AG04449 (cell line): Measurements from ENCODE around the gene PGPEP1.

ENCODE experiments used
- CTCF ChIA-PET: fragments of 350-600 bp; formaldehyde crosslinking; extraction: SDS; loops from one replicate; lab custom pipeline; 2021; ENCODE audit warnings: antibody characterized with exemption; lab: Yijun Ruan, JAX
- POLR2A ChIA-PET: fragments of 400-600, 350-600 bp; formaldehyde crosslinking; extraction: SDS; loops from one replicate; lab custom pipeline; 2020; ENCODE audit warnings: antibody characterized with exemption, inconsistent platforms; lab: Yijun Ruan, JAX
- DNase-seq: peaks from one replicate; pipeline ENCODE4 v3.0.0-alpha.2; 2010; ENCODE audit warnings: low read depth, low spot score
- H3K4me3 ChIP-seq: 2 replicates; pipeline ENCODE4 v1.5.1; 2011; ENCODE audit warnings: low read depth, mild to moderate bottlenecking, control low read depth, low read length
- TF ChIP-seq, protein P1 (sequence below): IDR thresholded peaks from one replicate; pipeline ENCODE4 v1.5.1; 2011; ENCODE audit warnings: mild to moderate bottlenecking, moderate library complexity, low read length, control low read depth, inconsistent platforms; ENCODE audit not compliant: insufficient read depth; ENCODE audit errors: missing control alignments

Gene PGPEP1

DNA sequence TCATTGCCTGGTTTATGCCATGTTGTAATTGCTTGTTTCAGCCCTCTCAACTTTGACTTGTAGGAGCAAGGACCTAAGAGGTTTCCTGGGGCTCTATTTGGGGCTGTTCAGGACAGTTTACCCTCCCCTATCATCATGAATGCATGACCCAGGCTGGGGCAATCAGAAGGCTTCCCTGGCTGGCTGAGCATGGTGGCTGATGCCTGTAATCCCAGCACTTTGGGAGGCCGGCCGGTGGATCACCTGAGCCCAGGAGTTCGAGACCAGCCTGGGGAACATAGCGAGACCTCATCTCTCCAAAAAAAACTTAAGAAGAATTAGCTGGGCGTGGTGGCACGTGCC is 11.4 kb upstream of the PGPEP1 start:
- ChIA-PET POLR2A (interaction anchor here (0.7 to 7.3 kb wide), 6 partner anchors 11 to 57 kb away, joined by 3 to 87 read pairs (median 4); partner anchors contain the start of genes GDF15 and JUND), CTCF (interaction anchor here (0.6 to 7.7 kb wide), 43 partner anchors 8 to 235 kb away, joined by 3 to 321 read pairs (median 6); partner anchors contain the start of genes GDF15, IQCN, JUND and SSBP4)
- TF ChIP-seq, protein P1, sequence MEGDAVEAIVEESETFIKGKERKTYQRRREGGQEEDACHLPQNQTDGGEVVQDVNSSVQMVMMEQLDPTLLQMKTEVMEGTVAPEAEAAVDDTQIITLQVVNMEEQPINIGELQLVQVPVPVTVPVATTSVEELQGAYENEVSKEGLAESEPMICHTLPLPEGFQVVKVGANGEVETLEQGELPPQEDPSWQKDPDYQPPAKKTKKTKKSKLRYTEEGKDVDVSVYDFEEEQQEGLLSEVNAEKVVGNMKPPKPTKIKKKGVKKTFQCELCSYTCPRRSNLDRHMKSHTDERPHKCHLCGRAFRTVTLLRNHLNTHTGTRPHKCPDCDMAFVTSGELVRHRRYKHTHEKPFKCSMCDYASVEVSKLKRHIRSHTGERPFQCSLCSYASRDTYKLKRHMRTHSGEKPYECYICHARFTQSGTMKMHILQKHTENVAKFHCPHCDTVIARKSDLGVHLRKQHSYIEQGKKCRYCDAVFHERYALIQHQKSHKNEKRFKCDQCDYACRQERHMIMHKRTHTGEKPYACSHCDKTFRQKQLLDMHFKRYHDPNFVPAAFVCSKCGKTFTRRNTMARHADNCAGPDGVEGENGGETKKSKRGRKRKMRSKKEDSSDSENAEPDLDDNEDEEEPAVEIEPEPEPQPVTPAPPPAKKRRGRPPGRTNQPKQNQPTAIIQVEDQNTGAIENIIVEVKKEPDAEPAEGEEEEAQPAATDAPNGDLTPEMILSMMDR: no peak
- H3K4me3 ChIP-seq: peak overlapping the region; percentile 46
- no peak for DNase-seq

DNA sequence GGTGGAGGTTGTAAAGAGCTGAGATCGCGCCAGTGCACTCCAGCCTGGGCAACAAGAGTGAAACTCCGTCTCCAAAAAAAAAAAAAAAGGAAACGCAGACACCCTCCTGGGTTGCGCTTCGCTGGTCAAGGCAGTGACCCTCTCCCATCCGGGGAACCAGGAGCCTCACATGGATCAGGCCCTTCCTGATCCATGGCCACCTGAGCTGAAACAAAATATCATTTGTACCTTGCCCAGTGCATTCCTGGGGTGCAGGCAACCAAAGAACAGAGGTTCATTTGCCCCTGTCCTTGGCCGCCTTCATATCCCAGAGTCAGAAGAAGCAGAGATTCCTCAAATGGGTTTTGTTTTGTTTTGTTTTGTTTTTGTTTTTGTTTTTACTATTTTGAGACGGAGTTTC is 9.5 kb upstream of the PGPEP1 start:
- TF ChIP-seq, protein P1: no peak
- POLR2A ChIA-PET: interaction anchor here (0.6 to 7.3 kb wide), 2 partner anchors 52 to 122 kb away, joined by 3 to 87 read pairs; partner anchors contain the start of gene JUND
- CTCF ChIA-PET: interaction anchor here (1.0 to 7.7 kb wide), 5 partner anchors 10 to 83 kb away, joined by 3 to 321 read pairs (median 4); partner anchors contain the start of genes IQCN and JUND

GRCh38 chr19:18332917-18333530 is 7.4 kb upstream of the PGPEP1 start:
- POLR2A ChIA-PET: interaction anchor here (0.5 to 1.2 kb wide), 3 partner anchors 44 to 53 kb away, joined by 3 to 9 read pairs (median 4); partner anchors contain the start of gene JUND
- no peak overlapping the region for H3K4me3 ChIP-seq
- DNase-seq: no peak
- CTCF ChIA-PET: interaction anchor here (0.7 to 2.1 kb wide), 7 partner anchors 9 to 141 kb away, joined by 3 to 22 read pairs (median 4); partner anchors contain the start of gene LSM4
- TF ChIP-seq, protein P1: no peak

More for the DNA sequence above, 9.5 kb upstream of the PGPEP1 start:
- no peak overlapping the region for H3K4me3 ChIP-seq
- no peak for DNase-seq

DNA sequence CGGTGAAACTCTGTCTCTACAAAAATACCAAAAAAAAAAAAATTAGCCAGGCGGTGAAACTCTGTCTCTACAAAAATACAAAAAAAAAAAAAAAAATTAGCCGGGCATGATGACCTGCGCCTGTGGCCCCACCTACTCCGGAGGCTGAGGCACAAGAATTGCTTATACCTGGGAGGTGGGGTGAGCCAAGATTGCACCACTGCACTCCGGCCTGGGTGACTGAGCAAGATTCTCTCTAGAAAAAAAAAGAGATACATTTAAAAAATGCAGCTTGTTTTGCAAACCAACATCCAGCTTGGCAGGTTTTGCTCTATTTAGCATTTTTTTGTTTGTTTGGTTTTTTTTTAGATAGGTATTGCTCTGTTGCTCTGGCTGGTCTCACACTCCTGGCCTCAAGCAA is 6.7 kb upstream of the PGPEP1 start:
- DNase-seq: no peak
- ChIA-PET POLR2A (interaction anchor here (0.8 kb wide), 1 partner anchor 54 kb away, joined by 3 read pairs; no protein-coding TSS in a partner anchor), CTCF (interaction anchor here (0.7 to 2.1 kb wide), 3 partner anchors 11 to 73 kb away, joined by 3 to 10 read pairs (median 3); partner anchors contain the start of gene LSM4)
- TF ChIP-seq, protein P1: no peak
- no peak overlapping the region for H3K4me3 ChIP-seq

DNA sequence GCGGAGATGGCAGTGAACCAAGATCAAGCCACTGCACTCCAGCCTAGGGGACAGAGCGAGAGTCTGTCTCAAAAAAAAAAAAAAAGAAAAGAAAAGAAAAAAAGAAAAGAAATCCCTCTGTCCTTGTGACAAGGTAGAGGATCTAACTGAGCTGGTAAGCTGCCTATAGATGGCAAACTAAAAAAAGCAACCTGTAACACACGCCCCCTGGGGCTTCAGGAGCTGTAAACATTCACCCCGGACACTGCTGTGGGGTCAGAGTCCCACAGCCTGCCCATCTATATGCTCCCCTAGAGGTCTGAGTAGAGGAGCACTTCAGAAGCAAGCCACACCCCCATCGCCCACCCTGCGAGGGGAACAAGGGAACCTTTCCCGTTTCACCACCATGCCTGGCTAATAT is 4.3 kb upstream of the PGPEP1 start:
- TF ChIP-seq, protein P1: no peak
- CTCF ChIA-PET: interaction anchor here (1.2 to 5.4 kb wide), 4 partner anchors 8 to 76 kb away, joined by 3 to 69 read pairs (median 54); no protein-coding TSS in a partner anchor
- POLR2A ChIA-PET: no interaction called here
- H3K4me3 ChIP-seq: no peak overlapping the region
- DNase-seq: no peak

DNA sequence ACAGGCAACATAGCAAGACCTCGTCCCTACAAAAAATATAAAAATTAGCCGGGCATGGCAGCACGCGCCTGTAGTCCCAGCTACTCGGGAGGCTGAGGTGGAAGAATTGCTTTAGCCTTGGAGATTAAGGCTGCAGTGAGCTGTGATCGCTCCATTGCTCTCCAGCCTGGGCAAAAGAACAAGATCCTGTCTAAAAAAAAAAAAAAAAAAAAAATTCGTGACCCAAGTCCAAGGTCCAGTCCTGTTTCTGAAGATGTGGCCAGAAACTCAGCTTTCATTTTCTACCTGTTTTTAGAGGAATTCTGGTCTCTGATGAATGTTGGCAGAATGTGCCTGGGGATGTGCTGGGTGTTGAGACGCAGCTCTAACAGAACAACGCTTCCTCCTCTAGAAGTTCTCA is 1.9 kb upstream of the PGPEP1 start:
- TF ChIP-seq, protein P1: no peak
- no peak overlapping the region for H3K4me3 ChIP-seq
- no peak for DNase-seq
- ChIA-PET POLR2A (interaction anchor here (2.7 kb wide), 1 partner anchor 58 kb away, joined by 18 read pairs; the partner anchor contains the start of gene JUND), CTCF (interaction anchor here (0.9 to 5.4 kb wide), 11 partner anchors 11 to 81 kb away, joined by 3 to 69 read pairs (median 6); partner anchors contain the start of genes LSM4 and SSBP4)
